ENCODE data around the gene PRX.
"Not testable (repeated sequence)": the region's sequence is repeated elsewhere in the genome, so short reads cannot be mapped to it uniquely, and the experiment has no call there.

The PRX gene

DNA sequence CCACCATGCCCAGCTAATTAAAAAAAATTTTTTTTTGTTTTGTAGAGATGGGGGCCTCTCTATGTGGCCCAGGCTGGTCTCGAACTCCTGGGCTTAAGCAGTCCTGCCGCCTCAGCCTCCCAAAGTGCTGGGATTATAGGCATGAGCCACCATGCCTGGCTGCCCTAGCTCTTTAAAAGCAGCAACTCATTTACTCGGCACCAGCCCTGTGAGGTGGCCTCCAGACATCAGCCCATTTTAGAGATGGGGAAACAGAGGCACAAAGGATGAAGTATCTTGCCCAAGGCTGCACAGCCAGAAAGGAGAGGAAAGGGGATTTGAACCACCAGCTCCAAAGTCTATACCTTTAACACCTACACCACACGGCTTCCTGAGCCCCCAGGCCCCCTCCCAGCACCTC, 312 bp downstream of the PRX start:
- DNase-seq (ENCODE audit: low read depth), result no peak
- H3K4me3 ChIP-seq (ENCODE audit: low read depth, low read length), result no peak overlapping the region
- TF ChIP-seq, protein P1, sequence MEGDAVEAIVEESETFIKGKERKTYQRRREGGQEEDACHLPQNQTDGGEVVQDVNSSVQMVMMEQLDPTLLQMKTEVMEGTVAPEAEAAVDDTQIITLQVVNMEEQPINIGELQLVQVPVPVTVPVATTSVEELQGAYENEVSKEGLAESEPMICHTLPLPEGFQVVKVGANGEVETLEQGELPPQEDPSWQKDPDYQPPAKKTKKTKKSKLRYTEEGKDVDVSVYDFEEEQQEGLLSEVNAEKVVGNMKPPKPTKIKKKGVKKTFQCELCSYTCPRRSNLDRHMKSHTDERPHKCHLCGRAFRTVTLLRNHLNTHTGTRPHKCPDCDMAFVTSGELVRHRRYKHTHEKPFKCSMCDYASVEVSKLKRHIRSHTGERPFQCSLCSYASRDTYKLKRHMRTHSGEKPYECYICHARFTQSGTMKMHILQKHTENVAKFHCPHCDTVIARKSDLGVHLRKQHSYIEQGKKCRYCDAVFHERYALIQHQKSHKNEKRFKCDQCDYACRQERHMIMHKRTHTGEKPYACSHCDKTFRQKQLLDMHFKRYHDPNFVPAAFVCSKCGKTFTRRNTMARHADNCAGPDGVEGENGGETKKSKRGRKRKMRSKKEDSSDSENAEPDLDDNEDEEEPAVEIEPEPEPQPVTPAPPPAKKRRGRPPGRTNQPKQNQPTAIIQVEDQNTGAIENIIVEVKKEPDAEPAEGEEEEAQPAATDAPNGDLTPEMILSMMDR (IDR thresholded peaks at IDR 0.05; ENCODE audit: insufficient read depth, low read depth, low read length, missing control alignments), result no peak

DNA sequence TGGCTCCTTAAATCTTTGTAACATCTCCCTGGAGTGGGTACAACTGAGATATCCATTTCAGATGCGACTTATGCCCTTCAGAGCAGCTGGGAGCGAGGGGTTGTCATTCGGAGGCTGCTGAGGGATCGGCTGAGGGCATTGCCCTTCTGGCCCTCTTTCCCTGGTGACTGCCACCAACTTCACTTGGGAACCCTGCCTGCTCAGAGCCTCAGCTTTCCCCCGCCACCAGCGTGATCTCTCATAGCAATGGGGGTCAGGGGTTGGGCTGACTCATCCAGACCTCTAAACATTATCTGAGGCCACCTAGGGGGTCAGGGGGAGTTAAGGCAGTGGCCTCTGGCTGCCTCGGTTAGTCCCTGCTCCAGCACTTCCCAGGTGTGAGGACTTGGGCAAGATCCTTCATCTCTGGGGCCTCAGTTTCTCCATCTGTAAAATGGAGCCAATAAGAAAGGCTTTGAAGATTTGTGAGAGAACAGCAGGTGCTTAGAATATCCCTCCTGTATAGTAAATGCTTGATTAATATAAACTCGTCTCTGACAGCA, 1.1 kb downstream of the PRX start:
- TF ChIP-seq, protein P1 (IDR thresholded peaks at IDR 0.05; ENCODE audit: insufficient read depth, low read depth, low read length, missing control alignments), result no peak
- no peak overlapping the region for H3K4me3 ChIP-seq (ENCODE audit: low read depth, low read length)
- no peak for DNase-seq (ENCODE audit: low read depth)

DNA sequence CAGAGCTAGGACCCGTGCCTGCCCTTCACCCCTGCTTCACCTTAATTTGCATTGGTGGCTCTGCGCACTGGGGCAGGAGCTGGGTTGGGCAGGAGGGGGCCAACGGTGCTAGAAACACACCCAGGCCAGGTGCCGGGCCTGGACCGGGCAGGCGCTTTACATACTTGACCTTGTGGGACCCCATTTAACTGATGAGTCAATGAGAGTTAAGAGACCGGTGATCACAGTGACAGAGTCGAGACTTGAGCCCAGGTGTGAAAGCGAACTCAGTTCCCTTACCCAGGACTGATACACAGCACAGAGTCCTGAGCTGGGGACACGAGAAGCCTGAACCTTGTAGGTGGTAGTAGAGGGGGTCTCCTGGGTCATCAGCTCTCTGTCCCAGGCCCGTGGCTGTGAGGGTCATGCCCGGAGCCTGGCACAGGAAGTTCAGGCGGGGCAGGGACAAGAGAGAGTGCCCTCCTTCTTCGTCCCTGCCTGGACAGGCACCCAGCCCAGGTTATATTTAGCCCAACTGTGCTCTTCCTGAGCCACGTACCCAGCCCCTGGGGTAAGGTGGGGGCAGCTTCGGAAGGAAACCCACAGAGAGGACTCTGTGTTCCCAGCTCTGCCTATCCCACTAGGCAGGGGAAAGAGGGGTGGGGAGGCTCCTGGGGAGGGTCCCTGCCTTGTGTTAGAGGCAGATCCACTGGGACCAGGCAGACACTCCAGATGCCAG, 1.9 kb downstream of the PRX start:
- peak; percentile 75 for DNase-seq (ENCODE audit: low read depth)
- no peak overlapping the region for H3K4me3 ChIP-seq (ENCODE audit: low read depth, low read length)
- TF ChIP-seq, protein P1 (IDR thresholded peaks at IDR 0.05; ENCODE audit: insufficient read depth, low read depth, low read length, missing control alignments), result no peak

DNA sequence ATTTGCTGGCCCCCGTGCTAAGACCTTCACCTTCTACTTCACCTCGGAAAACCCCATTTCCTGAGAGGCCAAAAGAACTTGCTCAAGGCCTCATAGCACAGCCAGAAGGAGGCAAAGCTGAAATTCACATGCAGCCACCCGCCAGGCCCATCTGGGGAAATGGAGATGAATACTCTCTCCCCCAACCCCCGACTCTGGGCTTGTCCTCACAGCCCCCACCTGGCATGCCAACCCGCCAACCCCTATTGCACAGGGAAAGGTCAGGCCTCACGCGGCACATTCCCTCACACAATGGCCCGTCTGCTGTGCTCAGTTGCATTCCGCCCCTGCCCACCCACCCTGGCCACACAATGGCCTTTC, 3.2 kb downstream of the PRX start:
- TF ChIP-seq, protein P1 (IDR thresholded peaks at IDR 0.05; ENCODE audit: insufficient read depth, low read depth, low read length, missing control alignments), result no peak
- no peak overlapping the region for H3K4me3 ChIP-seq (ENCODE audit: low read depth, low read length)
- DNase-seq (ENCODE audit: low read depth), result no peak

DNA sequence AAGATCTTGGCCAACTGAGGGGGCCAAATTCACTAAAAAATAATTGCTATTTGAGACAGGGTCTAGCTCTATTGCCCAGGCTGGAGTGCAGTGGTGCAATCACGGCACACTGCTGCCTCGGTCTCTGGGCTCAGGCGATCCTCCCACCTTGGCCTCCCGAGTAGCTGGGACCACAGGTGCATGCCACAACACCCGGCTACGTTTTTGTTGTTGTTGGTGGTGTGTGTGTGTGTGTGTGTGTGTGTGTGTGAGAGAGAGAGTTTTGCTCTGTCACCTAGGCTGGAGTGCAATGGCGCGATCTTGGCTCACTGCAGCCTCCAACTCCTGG, 4.6 kb downstream of the PRX start:
- H3K4me3 ChIP-seq (ENCODE audit: low read depth, low read length); DNase-seq (ENCODE audit: low read depth): not testable (repeated sequence)

DNA sequence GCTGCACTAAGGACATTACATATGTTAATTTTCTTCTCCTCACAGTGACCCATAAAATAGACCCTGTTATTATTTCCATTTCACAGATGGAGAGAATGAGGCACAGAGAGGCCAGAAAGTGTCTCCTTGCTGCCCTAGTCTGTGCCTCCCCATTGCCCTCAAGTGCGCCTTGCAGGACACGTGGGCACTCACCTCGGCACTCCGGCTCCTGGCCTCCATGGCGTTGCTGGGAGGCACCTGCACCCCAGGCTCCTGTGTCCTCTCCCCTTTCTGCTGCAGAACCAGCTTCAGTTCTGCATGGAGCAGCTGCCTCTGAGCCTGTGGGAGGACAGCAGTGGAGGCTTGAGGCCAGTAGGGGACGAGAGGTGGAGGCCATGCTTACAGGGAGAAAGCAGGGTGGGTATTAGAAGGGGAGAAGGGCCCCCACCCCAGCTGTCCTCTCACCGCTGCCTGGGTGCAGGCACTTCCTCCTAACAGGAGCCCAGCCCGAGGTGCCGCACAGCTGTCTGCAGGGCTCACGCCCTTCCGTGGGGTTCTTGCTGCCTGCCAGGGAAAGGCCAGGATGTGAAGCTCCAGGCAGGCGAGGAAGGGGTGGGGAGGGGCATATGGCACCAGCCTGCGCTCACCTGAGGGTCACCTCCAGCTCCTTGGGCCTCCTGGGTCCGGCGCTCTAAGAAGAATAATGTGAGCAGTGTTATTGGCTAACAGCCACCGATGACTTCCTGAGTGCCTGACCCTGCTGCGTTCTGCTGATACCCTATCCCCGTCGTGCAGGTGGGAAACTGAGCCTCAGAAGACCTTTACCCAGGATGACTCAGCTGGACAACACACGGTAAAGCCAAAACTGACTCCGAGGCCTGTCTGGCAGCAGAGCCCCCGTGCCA, 5.2 kb downstream of the PRX start:
- no peak for DNase-seq (ENCODE audit: low read depth)

More for the DNA sequence above, 5.2 kb downstream of the PRX start:
- H3K4me3 ChIP-seq (ENCODE audit: low read depth, low read length), result no peak overlapping the region
- TF ChIP-seq, protein P1 (IDR thresholded peaks at IDR 0.05; ENCODE audit: insufficient read depth, low read depth, low read length, missing control alignments), result no peak
